Sigmoid colon (tissue), 7 donors: ENCODE data around the gene CPXM2. TPM values are rescaled to one million over a fixed set of nuclear protein-coding genes. Genes with fewer than 3 reads are reported as not detected.
A peak's percentile ranks its signal among the peaks of the same experiment; 100 is the strongest.

Experiments
- DNase-seq: peaks from one replicate; pipeline ENCODE4 v3.0.0-alpha.2; 2019
- H3K27ac ChIP-seq, 4 donors: fragments of 200-600 bp; sonication (generic); one replicate each; pipeline ENCODE4 v1.5.1; 2016 to 2019; ENCODE audit warnings: mild to moderate bottlenecking in 1 of 4
- H3K27me3 ChIP-seq, 3 donors: fragments of 200-600 bp; sonication (generic); one replicate each; pipeline ENCODE4 v1.5.1; 2019; ENCODE audit warnings: mild to moderate bottlenecking in 1 of 3
- H3K36me3 ChIP-seq, 4 donors: fragments of 200-600 bp; sonication (generic); one replicate each; pipeline ENCODE4 v1.5.1; 2016 to 2019
- H3K4me1 ChIP-seq, 4 donors: fragments of 200-600 bp; sonication (generic); one replicate each; pipeline ENCODE4 v1.5.1; 2017 to 2019
- H3K4me3 ChIP-seq, 4 donors: fragments of 200-600 bp; sonication (generic); one replicate each; pipeline ENCODE4 v1.5.1; 2017 to 2019; ENCODE audit warnings: mild to moderate bottlenecking in 2 of 4, moderate library complexity in 1 of 4
- H3K9me3 ChIP-seq, 4 donors: fragments of 200-600 bp in 3 of 4; sonication (generic) in 3 of 4; one replicate each; pipeline versions ENCODE4 v1.5.1 to v1.6.1; 2013 to 2019
- CTCF ChIP-seq, 4 experiments: fragments of 450-650 bp in 3 of 4; fragments of 200-600 bp in 1 of 4; IDR thresholded peaks; one replicate each; pipeline ENCODE4 v1.5.1; 2016 to 2019; ENCODE audit warnings: antibody characterized with exemption in 4 of 4, mild to moderate bottlenecking in 3 of 4, moderate library complexity in 2 of 4
- EP300 ChIP-seq, 4 donors: sonication (generic); formaldehyde crosslinking; IDR thresholded peaks; one replicate each; pipeline ENCODE4 v1.6.1; 2017; ENCODE audit warnings: antibody characterized with exemption in 4 of 4
- POLR2A ChIP-seq, 2 donors: fragments of 450-650 bp; IDR thresholded peaks; one replicate each; pipeline ENCODE4 v1.6.1; 2016; ENCODE audit warnings: antibody characterized with exemption in 2 of 2, mild to moderate bottlenecking in 2 of 2, moderate library complexity in 2 of 2
- POLR2AphosphoS5 ChIP-seq, 4 donors: sonication (generic); formaldehyde crosslinking; IDR thresholded peaks; one replicate each; pipeline ENCODE4 v1.6.1; 2017; ENCODE audit warnings: antibody characterized with exemption in 4 of 4
- WGBS, 2 donors: extraction: QIAGEN DNeasy Blood & Tissue Kit; methylation state at CpG; one replicate each; pipeline ENCODE4 v1.1.7; 2013; 5-methylcytosine and 5-hydroxymethylcytosine counted together
- intact Hi-C: fragments of 100-400 bp; cut with DNase I; formaldehyde crosslinking; loops from one replicate; pipeline ENCODE4 v1.15.1; 2023
- polyA plus RNA-seq, 3 donors: library from polyadenylated mRNA; stranded (reverse); fragments of 200-250 nt; gene quantifications; one replicate each; pipeline ENCODE4 v1.2.3, GENCODE V29; 2013
- total RNA-seq, 4 donors: library from RNA; depleted of rRNA; stranded (reverse); fragments of >200 nt; gene quantifications; one replicate each; pipeline ENCODE4 v1.1.0, GENCODE V29; 2016
- donor health status: healthy with polysubstance abuse.
- donor health status: Bipolar disorder and iron deficiency.
- donor health status: healthy.

The CPXM2 gene
- total and polyA plus RNA-seq, 7 donors: 0.69 to 153 (median 48.5) TPM

- no peak overlapping the region for H3K27ac ChIP-seq
Observed at GRCh38 chr10:123809632-123810031, 82.0 kb downstream of the CPXM2 start.

GRCh38 chr10:123808906-123809305 lies 82.7 kb downstream of the CPXM2 start:
- no peak overlapping the region for H3K4me3 ChIP-seq
- H3K4me1 ChIP-seq: peaks cover 0 to 46% (median 26%) of the 10 kb centered on the region in 4 donors
- WGBS, 2 donors: 67 to 85% methylated on average over 6 of the region's 6 CpGs
- no peak for DNase-seq
- peak overlapping the region in 3 of 4 donors; percentile 67 to 81 (median 75) for H3K27ac ChIP-seq
- intact Hi-C loops: no loop called here
- no peaks in the 10 kb centered on the region for H3K9me3 ChIP-seq
- no peaks in the 10 kb centered on the region for H3K36me3 ChIP-seq
- H3K27me3 ChIP-seq: no peaks in the 10 kb centered on the region
- TF ChIP-seq POLR2A (IDR thresholded peaks at IDR 0.05): no peak
- no peak for TF ChIP-seq POLR2AphosphoS5 (IDR thresholded peaks at IDR 0.05)

More at GRCh38 chr10:123809632-123810031, 82.0 kb downstream of the CPXM2 start:
- intact Hi-C loops: no loop called here
- H3K4me3 ChIP-seq: no peak overlapping the region
- TF ChIP-seq CTCF (IDR thresholded peaks at IDR 0.05) (no peak), POLR2AphosphoS5 (IDR thresholded peaks at IDR 0.05) (no peak), POLR2A (IDR thresholded peaks at IDR 0.05) (no peak), EP300 (IDR thresholded peaks at IDR 0.05) (no peak)
- H3K9me3 ChIP-seq: no peaks in the 10 kb centered on the region
- H3K36me3 ChIP-seq: no peaks in the 10 kb centered on the region
- no peak for DNase-seq
- peaks cover 0 to 46% (median 26%) of the 10 kb centered on the region in 4 donors for H3K4me1 ChIP-seq
- H3K27me3 ChIP-seq: no peaks in the 10 kb centered on the region

GRCh38 chr10:123808286-123808685 lies 83.3 kb downstream of the CPXM2 start:
- intact Hi-C loops: no loop called here

GRCh38 chr10:123807444-123808035 lies 84.1 kb downstream of the CPXM2 start:
- peak overlapping the region; percentile 37 to 81 (median 71) for H3K27ac ChIP-seq

More at GRCh38 chr10:123808286-123808685, 83.3 kb downstream of the CPXM2 start:
- no peaks in the 10 kb centered on the region for H3K9me3 ChIP-seq
- no peaks in the 10 kb centered on the region for H3K36me3 ChIP-seq
- H3K4me1 ChIP-seq: peaks cover 0 to 46% (median 26%) of the 10 kb centered on the region in 4 donors
- H3K27ac ChIP-seq: peak overlapping the region; percentile 37 to 81 (median 71)
- no peak for TF ChIP-seq EP300 (IDR thresholded peaks at IDR 0.05)
- DNase-seq: no peak
- H3K4me3 ChIP-seq: no peak overlapping the region
- no peaks in the 10 kb centered on the region for H3K27me3 ChIP-seq
- 80 to 94% methylated on average over 2 of the region's 2 CpGs for WGBS, 2 donors

GRCh38 chr10:123804716-123805115 lies 86.9 kb downstream of the CPXM2 start:
- Histone ChIP-seq H3K4me1 (peaks cover 0 to 63% (median 46%) of the 10 kb centered on the region in 4 donors), H3K36me3 (no peaks in the 10 kb centered on the region), H3K27ac (peak overlapping the region in 3 of 4 donors; percentile 25 to 75 (median 31)), H3K4me3 (no peak overlapping the region), H3K9me3 (no peaks in the 10 kb centered on the region), H3K27me3 (no peaks in the 10 kb centered on the region)
- intact Hi-C loops: no loop called here
- DNase-seq: no peak
- WGBS, 2 donors: 83 to 86% methylated on average over 3 of the region's 3 CpGs
- TF ChIP-seq CTCF (IDR thresholded peaks at IDR 0.05): no peak

More at GRCh38 chr10:123807444-123808035, 84.1 kb downstream of the CPXM2 start:
- peaks cover 0 to 46% (median 26%) of the 10 kb centered on the region in 4 donors for H3K4me1 ChIP-seq
- intact Hi-C loops: loop anchor here (2.0 kb wide), 1 partner anchor 15 kb away; no protein-coding TSS in a partner anchor
- H3K36me3 ChIP-seq: no peaks in the 10 kb centered on the region
- no peak overlapping the region for H3K4me3 ChIP-seq
- WGBS, 2 donors: 25 to 30% methylated on average over 5 of the region's 5 CpGs
- TF ChIP-seq EP300 (IDR thresholded peaks at IDR 0.05) (no peak), POLR2AphosphoS5 (IDR thresholded peaks at IDR 0.05) (no peak), CTCF (IDR thresholded peaks at IDR 0.05) (no peak), POLR2A (IDR thresholded peaks at IDR 0.05) (no peak)
- no peak for DNase-seq
- no peaks in the 10 kb centered on the region for H3K27me3 ChIP-seq
- no peaks in the 10 kb centered on the region for H3K9me3 ChIP-seq

- Histone ChIP-seq H3K4me1 (peaks cover 0 to 44% (median 26%) of the 10 kb centered on the region in 4 donors), H3K27me3 (no peaks in the 10 kb centered on the region), H3K27ac (peak overlapping the region; percentile 63 to 82 (median 80)), H3K36me3 (peaks cover 0 to 32% (median 2%) of the 10 kb centered on the region in 4 donors), H3K4me3 (no peak overlapping the region), H3K9me3 (no peaks in the 10 kb centered on the region)
- DNase-seq: no peak
- TF ChIP-seq CTCF (IDR thresholded peaks at IDR 0.05) (no peak), EP300 (IDR thresholded peaks at IDR 0.05) (no peak), POLR2AphosphoS5 (IDR thresholded peaks at IDR 0.05) (no peak), POLR2A (IDR thresholded peaks at IDR 0.05) (no peak)
- intact Hi-C loops: no loop called here
- WGBS, 2 donors: 80 to 93% methylated on average over 7 of the region's 7 CpGs
Observed at GRCh38 chr10:123800821-123801220, 90.8 kb downstream of the CPXM2 start.
